Airway epithelial cell (primary cell): Measurements from ENCODE around the gene ARV1. TPM values are rescaled to one million over a fixed set of nuclear protein-coding genes. Genes with fewer than 3 reads are reported as not detected.

ENCODE experiments used
- total RNA-seq: library from RNA; depleted of rRNA; stranded (reverse); fragments of >200 nt; gene quantifications from 2 replicates; pipeline ENCODE4 v1.2.3, GENCODE V29; 2015

ARV1 gene
- total RNA-seq: 20.7 and 24.1 TPM in 2 replicates

DNA sequence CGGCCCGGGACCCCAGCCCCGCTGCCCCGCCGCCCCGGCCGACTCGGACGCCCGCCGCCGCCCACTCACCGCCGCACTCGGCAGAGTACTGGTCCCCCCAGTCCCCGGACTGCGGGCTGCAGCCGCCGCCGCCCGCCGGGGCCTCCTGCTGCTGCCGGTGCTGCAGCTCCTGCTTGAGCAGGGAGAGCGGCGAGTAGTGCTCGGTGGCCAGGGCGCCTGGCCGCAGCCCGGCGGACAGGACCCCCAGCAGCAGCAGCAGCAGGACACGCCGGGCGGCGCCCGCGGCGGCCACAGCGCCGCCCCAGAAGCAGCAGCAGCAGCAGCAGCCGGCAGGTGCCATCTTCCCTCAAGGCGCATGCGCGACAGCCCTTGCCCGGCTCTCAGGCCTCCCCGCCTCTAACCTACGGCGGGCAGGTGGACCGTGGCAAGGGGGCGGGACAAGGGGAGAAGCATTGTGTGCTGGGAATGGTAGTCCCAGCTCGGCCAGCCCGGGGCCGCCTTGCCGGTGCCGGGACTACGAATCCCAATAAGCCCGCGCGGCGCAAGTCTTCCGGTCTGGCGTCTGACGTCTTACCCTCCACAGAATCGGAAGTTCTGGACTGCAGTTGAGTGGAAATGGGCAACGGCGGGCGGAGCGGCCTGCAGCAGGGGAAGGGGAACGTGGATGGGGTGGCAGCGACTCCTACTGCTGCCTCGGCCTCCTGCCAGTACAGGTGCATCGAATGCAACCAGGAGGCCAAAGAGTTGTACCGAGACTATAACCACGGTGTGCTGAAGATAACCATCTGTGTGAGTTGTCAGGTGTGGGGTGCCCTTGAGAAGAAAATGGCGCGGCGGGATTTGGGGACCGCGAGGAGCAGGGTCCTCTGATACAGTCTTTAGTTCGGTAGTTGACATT lies at the start of gene ARV1, which contains the start of gene TTC13:
Gene ARV1, plus strand, starts transcription at position 604 of the 898 bp plus-strand sequence. Its CDS starts 12 bp downstream, at position 616.
Gene TTC13, minus strand, starts transcription at position 371 of the 898 bp plus-strand sequence. Its CDS starts 31 bp downstream, at position 340.

GRCh38 chr1:231040019-231040799 lies 61.3 kb downstream of the ARV1 start, which contains the start of gene FAM89A:
Gene FAM89A (minus strand): TSS chr1:231040254. CDS start chr1:231040211, 43 bp downstream.

Other genes with a start within 250 kb of the ARV1 start
- not detected in 2 replicates for gene CAPN9, start 231.7 kb upstream of the ARV1 start, total RNA-seq
- gene C1orf198, start 110.6 kb upstream of the ARV1 start, total RNA-seq: 20.2 and 26.1 TPM in 2 replicates
- 4.6 and 9.3 TPM in 2 replicates for gene TTC13, start 233 bp upstream of the ARV1 start, total RNA-seq
- 20.2 and 28.4 TPM in 2 replicates for gene FAM89A, start 61.2 kb downstream of the ARV1 start, total RNA-seq
- not detected in 2 replicates for gene TRIM67, start 183.0 kb downstream of the ARV1 start, total RNA-seq